HG02798 (cell line): Measurements from ENCODE around the gene OMD.

Source experiments
- ATAC-seq: cut with Tn5 transposase; IDR thresholded peaks from one replicate; pipeline ENCODE4 v1.9.1; 2021; ENCODE audit warnings: mild to moderate bottlenecking; ENCODE audit not compliant: unreplicated experiment, poor library complexity

Gene OMD

GRCh38 chr9:92377876-92378275 is 46.4 kb downstream of the OMD start:
- ATAC-seq, result no peak

- no peak for ATAC-seq
Measured at GRCh38 chr9:92373167-92373566, 51.1 kb downstream of the OMD start.

GRCh38 chr9:92369075-92369474 is 55.2 kb downstream of the OMD start:
- no peak for ATAC-seq
